B cell (primary cell): ENCODE data around the gene NBDY. TPM values are rescaled to one million over a fixed set of nuclear protein-coding genes. Genes with fewer than 3 reads are reported as not detected.

Experiments
- ATAC-seq: fragments of 200-7000 bp; cut with Tn5 transposase; one replicate; pipeline ENCODE4 v1.10.0; 2021; ENCODE audit warnings: low read depth, mild to moderate bottlenecking, moderate number of reproducible peaks, moderate library complexity
- CTCF ChIA-PET: fragments of 350-600 bp; sonication (Branson Sonifier 250); formaldehyde crosslinking; loops from one replicate; lab custom pipeline; 2021; ENCODE audit warnings: antibody characterized with exemption, inconsistent platforms; lab: Charles Lee
- POLR2A ChIA-PET: fragments of 350-600 bp; sonication (Branson Sonifier 250); formaldehyde crosslinking; loops from one replicate; lab custom pipeline; 2021; ENCODE audit warnings: antibody characterized with exemption; lab: Charles Lee
- DNase-seq: peaks from one replicate; pipeline ENCODE4 v3.0.0; 2013
- H2AFZ ChIP-seq: 2 replicates; pipeline ENCODE4 v1.6.1; 2012; ENCODE audit warnings: mild to moderate bottlenecking, low read depth, low read length; ENCODE audit not compliant: insufficient read depth, poor library complexity, severe bottlenecking
- H3K27ac ChIP-seq, 2 donors: 1 replicate in 1 of 2; 2 replicates in 1 of 2; pipeline ENCODE4 v1.5.1; 2012 to 2013; ENCODE audit warnings: low read length in 2 of 2, mild to moderate bottlenecking in 2 of 2, moderate library complexity in 1 of 2
- H3K27me3 ChIP-seq, 4 experiments: fragments of 200-600 bp in 1 of 4; sonication (generic) in 1 of 4; replicated peaks in 1 of 4; 1 replicate in 2 of 4; 2 replicates in 2 of 4; pipeline versions ENCODE4 v1.6.1 to v1.7.0; 2013 to 2016; ENCODE audit warnings: low read length in 3 of 4, mild to moderate bottlenecking in 2 of 4, mixed read lengths in 1 of 4, moderate library complexity in 1 of 4; ENCODE audit not compliant: insufficient read depth in 4 of 4, control insufficient read depth in 3 of 4; ENCODE audit errors: control extremely low read depth in 1 of 4
- H3K36me3 ChIP-seq, 2 experiments: replicated peaks in 1 of 2; 1 replicate in 1 of 2; 2 replicates in 1 of 2; pipeline versions ENCODE4 v1.6.1 to v1.7.1; 2013; ENCODE audit warnings: low read length in 1 of 2; ENCODE audit not compliant: insufficient read depth in 2 of 2, control insufficient read depth in 1 of 2; ENCODE audit errors: control extremely low read depth in 1 of 2, extremely low read depth in 1 of 2
- H3K4me1 ChIP-seq, 2 donors: fragments of 200-600 bp in 1 of 2; sonication (generic) in 1 of 2; 1 replicate in 1 of 2; 2 replicates in 1 of 2; pipeline versions ENCODE4 v1.5.1 to v1.6.1; 2013 to 2017; ENCODE audit warnings: low read length in 2 of 2; ENCODE audit not compliant: control insufficient read depth in 2 of 2, insufficient read depth in 2 of 2
- H3K4me2 ChIP-seq: replicated peaks from 2 replicates; pipeline ENCODE3; 2012; ENCODE audit warnings: mild to moderate bottlenecking, low read depth, low read length; ENCODE audit not compliant: poor library complexity, severe bottlenecking
- H3K4me3 ChIP-seq, 5 experiments: fragments of 200-600 bp in 1 of 5; sonication (generic) in 1 of 5; 1 replicate in 3 of 5; 2 replicates in 2 of 5; pipeline versions ENCODE4 v1.5.1 to v1.7.0; 2011 to 2016; ENCODE audit warnings: low read length in 4 of 5, mild to moderate bottlenecking in 4 of 5, low read depth in 2 of 5, control low read depth in 1 of 5, moderate library complexity in 1 of 5; ENCODE audit not compliant: insufficient read depth in 1 of 5; ENCODE audit errors: control extremely low read depth in 1 of 5, extremely low read depth in 1 of 5
- H3K79me2 ChIP-seq: fragments of 200-600 bp; sonication (generic); one replicate; pipeline ENCODE4 v1.6.0; 2016; ENCODE audit warnings: low read length; ENCODE audit not compliant: control insufficient read depth, insufficient read depth
- H3K9ac ChIP-seq: fragments of 200-600 bp; sonication (generic); 2 replicates; pipeline ENCODE4 v1.6.1; 2017; ENCODE audit warnings: mild to moderate bottlenecking, low read length, moderate library complexity
- H3K9me3 ChIP-seq, 3 donors: one replicate each; pipeline versions ENCODE4 v1.6.1 to v1.7.1; 2013; ENCODE audit warnings: low read length in 2 of 3; ENCODE audit not compliant: control insufficient read depth in 2 of 3, insufficient read depth in 1 of 3; ENCODE audit errors: control extremely low read depth in 1 of 3
- H4K20me1 ChIP-seq: 2 replicates; pipeline ENCODE4 v1.6.0; 2012; ENCODE audit warnings: mild to moderate bottlenecking, low read length; ENCODE audit not compliant: insufficient read depth, control insufficient read depth, poor library complexity, severe bottlenecking
- H3K27ac Mint-ChIP-seq: one replicate; pipeline ENCODE4 v1.8.0; 2021; ENCODE audit warnings: mixed read lengths
- H3K27me3 Mint-ChIP-seq: one replicate; pipeline ENCODE4 v1.8.0; 2021; ENCODE audit warnings: mixed read lengths
- H3K4me1 Mint-ChIP-seq: one replicate; pipeline ENCODE4 v1.8.0; 2021; ENCODE audit warnings: mixed read lengths
- H3K4me3 Mint-ChIP-seq: one replicate; pipeline ENCODE4 v1.8.0; 2021; ENCODE audit warnings: mixed read lengths
- H3K9me3 Mint-ChIP-seq: one replicate; pipeline ENCODE4 v1.8.0; 2022; ENCODE audit warnings: mixed read lengths; ENCODE audit not compliant: insufficient read depth
- EZH2 ChIP-seq: IDR thresholded peaks from 2 replicates; pipeline ENCODE4 v1.6.1; 2012; ENCODE audit warnings: borderline replicate concordance, low read depth, mild to moderate bottlenecking, moderate library complexity, low read length; ENCODE audit not compliant: insufficient read depth, poor library complexity, severe bottlenecking
- WGBS: methylation state at CpG from one replicate; pipeline ENCODE4 v1.1.5; 2013; ENCODE audit warnings: missing lambda C conversion rate; ENCODE audit not compliant: insufficient coverage; 5-methylcytosine and 5-hydroxymethylcytosine counted together
- intact Hi-C: fragments of 100-400 bp; cut with micrococcal nuclease; formaldehyde crosslinking; loops from one replicate; pipeline ENCODE4 v1.10.0; 2022
- polyA plus RNA-seq: library from polyadenylated mRNA; depleted of rRNA; stranded (reverse); fragments of >200 nt; gene quantifications from 2 replicates; pipeline ENCODE4 v1.2.3, GENCODE V29; 2012
- total RNA-seq, 2 donors: library from RNA; stranded (reverse); fragments of 120-200 nt in 1 of 2; gene quantifications; 1 replicate in 1 of 2; 2 replicates in 1 of 2; pipeline versions ENCODE4 v1.2.3 to v1.2.4, GENCODE V29; 2013 to 2022
- TF ChIP-seq, protein P1 (sequence below): fragments of 200-600 bp; IDR thresholded peaks from one replicate; pipeline ENCODE4 v1.8.0; 2022; ENCODE audit warnings: antibody characterized with exemption, mild to moderate bottlenecking

The NBDY gene
- total and polyA plus RNA-seq, 2 donors (not counting 1 experiment from before 2014, with no cell fraction given), result 26.7 to 36.5 TPM

DNA sequence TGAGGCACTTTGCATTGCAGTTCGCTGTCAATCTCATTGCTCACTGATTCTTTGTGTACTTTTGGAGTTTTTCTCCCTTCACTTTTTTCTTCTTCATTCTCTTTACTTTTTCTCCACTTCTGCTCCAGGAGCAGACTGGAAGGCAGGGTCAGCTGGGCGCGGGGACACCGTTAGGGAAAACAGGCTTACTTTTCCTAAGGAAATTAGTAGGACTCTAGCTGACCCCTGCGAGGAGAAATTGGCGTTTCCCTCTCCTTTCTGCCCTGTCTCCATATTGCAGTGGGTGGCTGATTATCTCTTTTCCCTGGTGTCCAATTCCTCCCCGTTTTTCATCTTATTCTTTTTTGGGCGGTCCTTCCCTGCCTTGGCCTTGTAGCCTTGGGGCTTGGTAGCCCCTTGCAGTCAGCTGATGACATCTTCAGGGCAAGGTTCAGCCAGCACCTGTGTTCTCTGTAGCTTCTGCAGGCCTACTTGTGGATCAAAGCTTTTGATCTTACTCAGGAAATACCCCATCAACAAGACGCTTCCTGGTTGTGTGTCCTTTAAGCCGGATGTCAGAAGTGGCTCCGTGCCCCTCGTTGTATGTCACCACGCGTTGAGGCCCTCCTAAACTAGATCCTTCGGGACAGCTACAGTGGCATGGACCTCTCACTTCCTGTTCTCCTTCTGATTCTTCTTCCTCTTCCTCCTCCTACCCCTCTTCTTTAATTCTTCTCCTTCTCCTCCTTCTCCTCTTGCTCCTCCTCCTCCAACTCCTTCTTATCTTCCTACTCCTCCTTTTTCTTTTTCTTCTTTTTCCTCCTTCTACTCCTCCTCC lies 36.1 kb downstream of the NBDY start:
- 20% methylated on average over 5 of the region's 15 CpGs for WGBS
- H3K4me2 ChIP-seq, result peak overlapping the region; percentile 82

More for the DNA sequence above, 36.1 kb downstream of the NBDY start:
- DNase-seq (peak; percentile 50), ATAC-seq (no peak)
- H3K27ac Mint-ChIP-seq, result peak overlapping the region; percentile 80
- Histone ChIP-seq H3K4me3 (peak overlapping the region in 4 of 5 experiments; percentile 2 to 76 (median 67)), H2AFZ (peak overlapping the region; percentile 63), H3K36me3 (no peaks in the 10 kb centered on the region), H3K27me3 (no peaks in the 10 kb centered on the region), H3K79me2 (peaks cover 17% of the 10 kb centered on the region), H3K9ac (peak overlapping the region; percentile 82), H4K20me1 (no peaks in the 10 kb centered on the region), H3K4me1 (peaks cover 50% of the 10 kb centered on the region in 2 donors), H3K9me3 (no peaks in the 10 kb centered on the region), H3K27ac (peak overlapping the region; percentile 86 to 99)
- peaks cover 47% of the 10 kb centered on the region for H3K4me1 Mint-ChIP-seq
- H3K4me3 Mint-ChIP-seq, result peak overlapping the region; percentile 62
- ChIA-PET CTCF (interaction anchor here (1.1 to 3.9 kb wide), 3 partner anchors 37 to 213 kb away, joined by 3 to 28 read pairs (median 8); partner anchors contain the start of gene NBDY), POLR2A (no interaction called here)
- H3K27me3 Mint-ChIP-seq, result no peaks in the 10 kb centered on the region
- intact Hi-C loops, result no loop called here
- H3K9me3 Mint-ChIP-seq, result no peaks in the 10 kb centered on the region
- no peak for TF ChIP-seq EZH2
- TF ChIP-seq, protein P1, sequence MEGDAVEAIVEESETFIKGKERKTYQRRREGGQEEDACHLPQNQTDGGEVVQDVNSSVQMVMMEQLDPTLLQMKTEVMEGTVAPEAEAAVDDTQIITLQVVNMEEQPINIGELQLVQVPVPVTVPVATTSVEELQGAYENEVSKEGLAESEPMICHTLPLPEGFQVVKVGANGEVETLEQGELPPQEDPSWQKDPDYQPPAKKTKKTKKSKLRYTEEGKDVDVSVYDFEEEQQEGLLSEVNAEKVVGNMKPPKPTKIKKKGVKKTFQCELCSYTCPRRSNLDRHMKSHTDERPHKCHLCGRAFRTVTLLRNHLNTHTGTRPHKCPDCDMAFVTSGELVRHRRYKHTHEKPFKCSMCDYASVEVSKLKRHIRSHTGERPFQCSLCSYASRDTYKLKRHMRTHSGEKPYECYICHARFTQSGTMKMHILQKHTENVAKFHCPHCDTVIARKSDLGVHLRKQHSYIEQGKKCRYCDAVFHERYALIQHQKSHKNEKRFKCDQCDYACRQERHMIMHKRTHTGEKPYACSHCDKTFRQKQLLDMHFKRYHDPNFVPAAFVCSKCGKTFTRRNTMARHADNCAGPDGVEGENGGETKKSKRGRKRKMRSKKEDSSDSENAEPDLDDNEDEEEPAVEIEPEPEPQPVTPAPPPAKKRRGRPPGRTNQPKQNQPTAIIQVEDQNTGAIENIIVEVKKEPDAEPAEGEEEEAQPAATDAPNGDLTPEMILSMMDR, result no peak
